Measurements from ENCODE around the gene OR2AT4. TPM values are rescaled to one million over a fixed set of nuclear protein-coding genes. Genes with fewer than 3 reads are reported as not detected.

Gene OR2AT4
- total RNA-seq, 6 experiments from 2014 or later: not detected

GRCh38 chr11:75079546-75079945 lies 17.1 kb downstream of the OR2AT4 start:
- H3K9me3 Mint-ChIP-seq: no peaks in the 10 kb centered on the region
- H3K27me3 Mint-ChIP-seq (ENCODE audit: insufficient read depth): peaks cover 5% of the 10 kb centered on the region
- DNase-seq: no peak
- no peak overlapping the region for H3K4me3 Mint-ChIP-seq
- no peak for TF ChIP-seq CTCF (IDR thresholded peaks at IDR 0.05)
- no peaks in the 10 kb centered on the region for H3K36me3 Mint-ChIP-seq (ENCODE audit: low read depth)
- no peak overlapping the region for H3K27ac Mint-ChIP-seq
- peaks cover 11% of the 10 kb centered on the region for H3K4me1 Mint-ChIP-seq (ENCODE audit: low read depth)

- H3K9me3 Mint-ChIP-seq: no peaks in the 10 kb centered on the region
- no peak for TF ChIP-seq CTCF (IDR thresholded peaks at IDR 0.05)
- H3K4me1 Mint-ChIP-seq (ENCODE audit: low read depth): peaks cover 11% of the 10 kb centered on the region
- H3K4me3 Mint-ChIP-seq: no peak overlapping the region
- no peaks in the 10 kb centered on the region for H3K36me3 Mint-ChIP-seq (ENCODE audit: low read depth)
- H3K27me3 Mint-ChIP-seq (ENCODE audit: insufficient read depth): peaks cover 12% of the 10 kb centered on the region
- DNase-seq: peak; percentile 64
- H3K27ac Mint-ChIP-seq: no peak overlapping the region
Observed at GRCh38 chr11:75078233-75078632, 18.4 kb downstream of the OR2AT4 start.

GRCh38 chr11:75077316-75077715 lies 19.4 kb downstream of the OR2AT4 start:
- no peak overlapping the region for H3K27ac Mint-ChIP-seq
- no peaks in the 10 kb centered on the region for H3K36me3 Mint-ChIP-seq (ENCODE audit: low read depth)
- H3K9me3 Mint-ChIP-seq: no peaks in the 10 kb centered on the region
- H3K4me3 Mint-ChIP-seq: no peak overlapping the region
- peaks cover 11% of the 10 kb centered on the region for H3K4me1 Mint-ChIP-seq (ENCODE audit: low read depth)
- no peak for TF ChIP-seq CTCF (IDR thresholded peaks at IDR 0.05)
- no peak for DNase-seq
- H3K27me3 Mint-ChIP-seq (ENCODE audit: insufficient read depth): peaks cover 21% of the 10 kb centered on the region

GRCh38 chr11:75076671-75077070 lies 20.0 kb downstream of the OR2AT4 start:
- Mint-ChIP-seq H3K27me3 (ENCODE audit: insufficient read depth) (peaks cover 22% of the 10 kb centered on the region), H3K9me3 (no peaks in the 10 kb centered on the region), H3K4me1 (ENCODE audit: low read depth) (peaks cover 11% of the 10 kb centered on the region), H3K4me3 (no peak overlapping the region), H3K36me3 (ENCODE audit: low read depth) (no peaks in the 10 kb centered on the region), H3K27ac (no peak overlapping the region)
- TF ChIP-seq CTCF (IDR thresholded peaks at IDR 0.05): no peak
- no peak for DNase-seq

GRCh38 chr11:75073459-75074190 lies 23.1 kb downstream of the OR2AT4 start:
- 0 out of 2 replicates have a peak, but pooled peaks have one; percentile 9 for TF ChIP-seq CTCF (IDR thresholded peaks at IDR 0.05)

More at GRCh38 chr11:75073459-75074190, 23.1 kb downstream of the OR2AT4 start:
- no peaks in the 10 kb centered on the region for H3K9me3 Mint-ChIP-seq
- H3K4me3 Mint-ChIP-seq: no peak overlapping the region
- H3K27ac Mint-ChIP-seq: no peak overlapping the region
- DNase-seq: no peak
- peaks cover 7% of the 10 kb centered on the region for H3K4me1 Mint-ChIP-seq (ENCODE audit: low read depth)
- H3K36me3 Mint-ChIP-seq (ENCODE audit: low read depth): no peaks in the 10 kb centered on the region
- H3K27me3 Mint-ChIP-seq (ENCODE audit: insufficient read depth): peaks cover 34% of the 10 kb centered on the region
